ENCODE measurements around the gene KIF3A.

DNA sequence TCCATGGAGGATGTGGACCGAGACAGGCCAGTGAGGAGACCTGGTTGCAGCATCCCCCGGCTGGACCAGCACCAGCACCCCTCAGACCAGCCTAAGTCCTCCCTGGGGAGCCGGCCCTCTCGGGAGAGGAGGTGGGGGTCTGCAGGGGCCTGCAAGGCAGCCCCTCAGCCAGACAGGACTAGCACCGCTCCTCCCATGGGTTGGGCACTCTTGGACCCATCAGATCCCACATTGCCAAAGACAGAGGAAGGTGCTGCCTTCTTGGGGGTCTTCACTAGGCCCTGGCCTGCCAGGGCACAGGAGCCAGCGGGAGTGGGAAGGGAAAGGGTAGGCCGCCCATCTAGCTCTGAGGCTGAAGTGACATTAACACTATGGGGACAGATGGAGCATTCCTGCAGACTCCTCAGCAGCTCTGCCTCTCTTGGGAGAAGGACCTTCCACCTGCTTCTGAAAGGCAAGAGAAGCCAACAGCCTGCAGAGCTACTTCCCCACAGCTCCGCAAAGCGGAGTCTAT lies 72.6 kb downstream of the KIF3A start:
- TF ChIP-seq, protein P1, sequence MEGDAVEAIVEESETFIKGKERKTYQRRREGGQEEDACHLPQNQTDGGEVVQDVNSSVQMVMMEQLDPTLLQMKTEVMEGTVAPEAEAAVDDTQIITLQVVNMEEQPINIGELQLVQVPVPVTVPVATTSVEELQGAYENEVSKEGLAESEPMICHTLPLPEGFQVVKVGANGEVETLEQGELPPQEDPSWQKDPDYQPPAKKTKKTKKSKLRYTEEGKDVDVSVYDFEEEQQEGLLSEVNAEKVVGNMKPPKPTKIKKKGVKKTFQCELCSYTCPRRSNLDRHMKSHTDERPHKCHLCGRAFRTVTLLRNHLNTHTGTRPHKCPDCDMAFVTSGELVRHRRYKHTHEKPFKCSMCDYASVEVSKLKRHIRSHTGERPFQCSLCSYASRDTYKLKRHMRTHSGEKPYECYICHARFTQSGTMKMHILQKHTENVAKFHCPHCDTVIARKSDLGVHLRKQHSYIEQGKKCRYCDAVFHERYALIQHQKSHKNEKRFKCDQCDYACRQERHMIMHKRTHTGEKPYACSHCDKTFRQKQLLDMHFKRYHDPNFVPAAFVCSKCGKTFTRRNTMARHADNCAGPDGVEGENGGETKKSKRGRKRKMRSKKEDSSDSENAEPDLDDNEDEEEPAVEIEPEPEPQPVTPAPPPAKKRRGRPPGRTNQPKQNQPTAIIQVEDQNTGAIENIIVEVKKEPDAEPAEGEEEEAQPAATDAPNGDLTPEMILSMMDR (IDR thresholded peaks at IDR 0.05) = no peak
- TF ChIP-seq POLR2A (IDR thresholded peaks at IDR 0.05) = no peak
- no peak for TF ChIP-seq POLR2AphosphoS5 (IDR thresholded peaks at IDR 0.05)
